H1 (cell line): Measurements from ENCODE around the gene MYO16.

Experiments
- BCL11A ChIP-seq, 2 experiments: IDR thresholded peaks; one replicate each; pipeline ENCODE4 v1.6.1; 2011; ENCODE audit warnings: low read depth in 2 of 2, low read length in 2 of 2, mild to moderate bottlenecking in 2 of 2
- CEBPB ChIP-seq: IDR thresholded peaks from 2 replicates; pipeline ENCODE4 v1.6.1; 2012; ENCODE audit warnings: low read depth, low read length
- CHD1 ChIP-seq: IDR thresholded peaks from 2 replicates; pipeline ENCODE4 v1.6.1; 2012; ENCODE audit warnings: low read depth, low read length, improper control_type of control experiment
- CREB1 ChIP-seq: IDR thresholded peaks from 2 replicates; pipeline ENCODE4 v1.6.1; 2012; ENCODE audit warnings: inconsistent platforms
- CTCF ChIP-seq, 3 experiments: IDR thresholded peaks; 1 replicate in 2 of 3; 2 replicates in 1 of 3; pipeline versions ENCODE4 v1.5.1 to v1.6.1; 2011; ENCODE audit warnings: low read length in 3 of 3, mild to moderate bottlenecking in 3 of 3, inconsistent platforms in 2 of 3, low read depth in 1 of 3, moderate library complexity in 1 of 3; ENCODE audit not compliant: insufficient read depth in 1 of 3; ENCODE audit errors: control extremely low read depth in 1 of 3
- EZH2 ChIP-seq: fragments of 200-600 bp; sonication (generic); IDR thresholded peaks from 2 replicates; pipeline ENCODE4 v1.7.1; 2012; ENCODE audit warnings: low read depth, mild to moderate bottlenecking, moderate library complexity, low read length, inconsistent platforms; ENCODE audit not compliant: severe bottlenecking
- MAX ChIP-seq: IDR thresholded peaks from 2 replicates; pipeline ENCODE4 v1.6.1; 2012; ENCODE audit warnings: inconsistent platforms
- POLR2A ChIP-seq, 2 experiments: IDR thresholded peaks; 1 replicate in 1 of 2; 2 replicates in 1 of 2; pipeline ENCODE4 v1.6.1; 2011; ENCODE audit warnings: low read depth in 2 of 2, low read length in 2 of 2, mild to moderate bottlenecking in 2 of 2; ENCODE audit errors: control extremely low read depth in 1 of 2
- POLR2AphosphoS5 ChIP-seq: IDR thresholded peaks from 2 replicates; pipeline ENCODE4 v1.6.1; 2011; ENCODE audit warnings: low read depth, low read length
- RFX5 ChIP-seq: IDR thresholded peaks from 2 replicates; pipeline ENCODE4 v1.6.1; 2011; ENCODE audit warnings: low read depth, low read length, improper control_type of control experiment, borderline replicate concordance
- SIX5 ChIP-seq: IDR thresholded peaks from 2 replicates; pipeline ENCODE4 v1.6.1; 2011; ENCODE audit warnings: mild to moderate bottlenecking, low read depth, low read length
- SUZ12 ChIP-seq: fragments of 200-600 bp; sonication (generic); IDR thresholded peaks from 2 replicates; pipeline ENCODE4 v1.6.1; 2012; ENCODE audit warnings: mild to moderate bottlenecking, inconsistent platforms, low read length, moderate library complexity, mixed read lengths
- TBP ChIP-seq: IDR thresholded peaks from 2 replicates; pipeline ENCODE4 v1.6.1; 2011; ENCODE audit warnings: low read depth, low read length, improper control_type of control experiment

GRCh38 chr13:108943842-108944241 lies 314.4 kb downstream of the MYO16 start:
- TF ChIP-seq CTCF (IDR thresholded peaks at IDR 0.05; ENCODE audit: control extremely low read depth in 1 of 3, insufficient read depth in 1 of 3, low read depth in 1 of 3, low read length in 3 of 3) (no peak), CREB1 (no peak), BCL11A (IDR thresholded peaks at IDR 0.05; ENCODE audit: low read depth in 2 of 2, low read length in 2 of 2) (no peak), EZH2 (no peak), SUZ12 (no peak), POLR2AphosphoS5 (no peak), POLR2A (IDR thresholded peaks at IDR 0.05; ENCODE audit: control extremely low read depth in 1 of 2, low read depth in 2 of 2, low read length in 2 of 2) (no peak), TBP (no peak), RFX5 (no peak), MAX (no peak), CEBPB (no peak), CHD1 (no peak), SIX5 (no peak)
